ENCODE data around the gene RAC2.

Gene RAC2

GRCh38 chr22:37231406-37232139 lies 12.5 kb downstream of the RAC2 start:
- TF ChIP-seq ZFX (IDR thresholded peaks at IDR 0.05): no peak
- TF ChIP-seq, protein P1, sequence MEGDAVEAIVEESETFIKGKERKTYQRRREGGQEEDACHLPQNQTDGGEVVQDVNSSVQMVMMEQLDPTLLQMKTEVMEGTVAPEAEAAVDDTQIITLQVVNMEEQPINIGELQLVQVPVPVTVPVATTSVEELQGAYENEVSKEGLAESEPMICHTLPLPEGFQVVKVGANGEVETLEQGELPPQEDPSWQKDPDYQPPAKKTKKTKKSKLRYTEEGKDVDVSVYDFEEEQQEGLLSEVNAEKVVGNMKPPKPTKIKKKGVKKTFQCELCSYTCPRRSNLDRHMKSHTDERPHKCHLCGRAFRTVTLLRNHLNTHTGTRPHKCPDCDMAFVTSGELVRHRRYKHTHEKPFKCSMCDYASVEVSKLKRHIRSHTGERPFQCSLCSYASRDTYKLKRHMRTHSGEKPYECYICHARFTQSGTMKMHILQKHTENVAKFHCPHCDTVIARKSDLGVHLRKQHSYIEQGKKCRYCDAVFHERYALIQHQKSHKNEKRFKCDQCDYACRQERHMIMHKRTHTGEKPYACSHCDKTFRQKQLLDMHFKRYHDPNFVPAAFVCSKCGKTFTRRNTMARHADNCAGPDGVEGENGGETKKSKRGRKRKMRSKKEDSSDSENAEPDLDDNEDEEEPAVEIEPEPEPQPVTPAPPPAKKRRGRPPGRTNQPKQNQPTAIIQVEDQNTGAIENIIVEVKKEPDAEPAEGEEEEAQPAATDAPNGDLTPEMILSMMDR (conservative IDR thresholded peaks at IDR 0.05): no peak
- no peak overlapping the region for H3K27ac ChIP-seq

GRCh38 chr22:37230673-37231405 lies 13.2 kb downstream of the RAC2 start:
- no peak for TF ChIP-seq ZFX (IDR thresholded peaks at IDR 0.05)
- TF ChIP-seq, protein P1 (conservative IDR thresholded peaks at IDR 0.05): no peak
- H3K27ac ChIP-seq: no peak overlapping the region

DNA sequence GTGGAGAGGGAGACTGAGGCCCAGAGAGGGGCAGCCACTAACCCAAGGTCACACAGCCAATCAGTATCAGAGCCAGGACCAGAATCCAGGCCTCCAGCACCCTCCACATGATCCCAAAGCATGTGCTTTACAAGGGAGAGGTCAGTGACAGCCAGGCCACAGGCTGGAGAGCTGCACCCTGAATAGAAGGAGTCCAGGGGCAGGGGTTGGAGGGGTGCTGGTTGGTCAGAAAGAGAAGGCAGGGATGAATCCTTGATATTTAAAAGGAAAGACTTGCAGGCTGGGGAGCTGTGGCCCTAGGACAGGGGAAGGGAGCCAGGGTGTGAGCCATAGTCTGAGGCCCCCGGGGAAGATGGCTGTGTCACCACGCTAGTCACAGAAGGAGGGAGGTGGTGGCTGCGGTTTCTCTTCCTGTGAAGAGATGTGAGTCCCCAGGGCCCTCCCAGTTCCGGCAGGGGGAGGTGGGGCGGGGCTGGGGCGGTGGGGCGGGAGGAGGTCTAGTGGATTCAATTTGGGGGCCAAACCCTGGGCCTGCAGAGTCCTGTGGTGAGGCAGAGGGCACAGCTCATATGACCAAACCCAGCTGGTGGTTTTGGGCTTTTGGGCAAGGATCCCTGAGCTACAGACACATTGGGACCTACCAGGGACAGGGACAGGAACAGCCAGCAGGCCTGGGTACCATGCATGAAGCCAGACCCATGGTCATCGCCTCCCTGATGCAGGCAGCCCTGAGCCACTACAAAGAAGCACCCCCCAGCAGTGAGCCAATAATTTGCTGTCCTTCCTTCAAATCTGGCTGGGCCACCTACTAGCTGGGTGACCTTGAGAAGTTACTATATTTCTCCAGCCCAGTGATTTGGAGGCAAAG lies 14.0 kb downstream of the RAC2 start:
- TF ChIP-seq, protein P1 (conservative IDR thresholded peaks at IDR 0.05): no peak
- TF ChIP-seq ZFX (IDR thresholded peaks at IDR 0.05): no peak
- H3K27ac ChIP-seq: no peak overlapping the region

DNA sequence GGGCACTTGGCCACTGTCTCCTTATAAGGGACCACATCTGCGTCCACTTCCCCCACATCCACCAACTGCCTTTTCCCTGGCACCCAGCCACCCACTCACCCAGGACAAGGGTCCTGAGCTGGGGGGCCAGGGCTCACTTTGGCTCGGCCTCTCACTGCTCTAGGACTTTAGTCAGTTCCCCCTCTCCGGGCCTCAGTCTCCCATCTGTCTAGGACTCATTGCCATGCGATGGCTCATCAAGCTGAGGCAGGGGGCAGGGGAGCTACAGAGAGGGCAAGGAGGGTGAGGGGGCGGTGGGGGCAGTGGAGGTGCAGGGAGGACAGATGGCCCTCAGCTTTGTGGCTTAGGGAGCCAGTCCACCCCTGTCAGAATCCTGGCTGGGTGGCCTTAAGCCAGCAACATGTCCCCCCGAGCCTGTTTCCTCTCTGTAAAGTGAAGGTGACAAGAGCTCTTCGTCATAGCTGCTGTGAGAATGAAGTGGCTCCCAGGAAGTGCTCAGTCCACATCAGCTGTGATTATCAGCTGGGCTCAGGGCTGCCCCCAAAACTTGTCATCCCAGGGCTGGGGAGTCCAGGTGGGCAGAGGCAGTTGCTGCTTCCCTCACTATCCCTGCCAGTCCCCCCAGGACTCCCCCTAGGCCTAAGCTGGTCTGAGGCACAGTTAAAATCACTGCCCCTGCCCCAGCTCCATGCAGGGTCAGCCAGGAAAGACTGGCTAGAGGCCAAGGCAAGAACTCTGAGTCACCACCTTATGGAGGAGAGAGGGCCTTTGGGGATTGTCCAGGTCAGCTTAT lies 14.9 kb downstream of the RAC2 start:
- no peak overlapping the region for H3K27ac ChIP-seq
- TF ChIP-seq, protein P1 (conservative IDR thresholded peaks at IDR 0.05): no peak

DNA sequence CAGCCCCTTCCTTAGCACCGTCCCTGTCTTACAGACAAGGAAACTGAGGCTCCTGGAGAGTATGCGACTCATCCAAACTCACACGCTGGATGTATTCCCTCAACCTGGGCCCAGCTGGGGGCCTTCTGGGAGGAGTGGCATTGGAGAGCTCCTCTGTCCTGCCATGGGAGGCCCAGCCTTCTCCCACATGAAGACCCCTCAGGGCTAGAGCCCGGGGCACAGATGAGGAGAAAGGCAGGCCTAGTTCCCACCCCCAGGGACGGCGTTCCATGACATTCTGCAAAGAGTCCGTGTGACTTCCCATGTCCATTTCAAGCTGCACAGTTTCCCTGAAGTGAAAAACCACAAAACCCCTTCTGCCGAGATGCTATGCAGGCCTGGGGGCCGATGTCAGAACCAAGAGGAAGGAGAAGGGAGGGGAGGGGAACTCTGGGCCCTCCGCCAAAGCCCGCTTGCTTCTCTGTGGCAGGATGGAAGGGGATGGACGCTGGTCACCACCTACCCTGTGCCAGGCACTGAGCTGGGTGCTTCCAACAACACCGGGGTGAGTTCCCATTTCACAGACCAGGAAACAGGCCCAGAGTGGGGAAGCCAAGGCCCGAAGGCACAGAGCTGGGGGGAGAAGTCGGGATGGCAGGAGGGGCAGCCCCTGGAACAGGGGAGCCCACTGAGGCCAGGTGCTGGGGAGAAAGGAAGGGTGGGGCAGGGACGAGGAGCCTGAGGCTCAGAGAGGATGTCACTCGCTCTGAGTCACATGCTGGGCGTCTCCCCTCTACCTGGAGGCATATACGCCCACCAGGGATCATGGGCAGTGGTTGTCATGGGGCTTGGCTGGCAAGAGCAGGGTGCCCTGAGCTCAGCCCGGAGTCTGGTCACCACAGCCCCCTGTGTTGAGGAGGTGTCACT lies 15.7 kb downstream of the RAC2 start:
- no peak overlapping the region for H3K27ac ChIP-seq
- TF ChIP-seq, protein P1 (conservative IDR thresholded peaks at IDR 0.05): no peak
- TF ChIP-seq ZFX (IDR thresholded peaks at IDR 0.05): no peak

- no peak for TF ChIP-seq ZFX (IDR thresholded peaks at IDR 0.05)
- TF ChIP-seq, protein P1 (conservative IDR thresholded peaks at IDR 0.05): no peak
- H3K27ac ChIP-seq: no peak overlapping the region
Observed at GRCh38 chr22:37226514-37226913, 17.6 kb downstream of the RAC2 start.

Measured in C4-2B (cell line).